SK-N-SH (cell line): ENCODE measurements around the gene BICC1. TPM values are rescaled to one million over a fixed set of nuclear protein-coding genes. Genes with fewer than 3 reads are reported as not detected.

ENCODE experiments used
- CTCF ChIA-PET: fragments of 300-600, 350-600 bp; formaldehyde crosslinking; extraction: SDS; loops from one replicate; lab custom pipeline; 2021; lab: Yijun Ruan, JAX
- POLR2A ChIA-PET: fragments of 350-600 bp; sonication (Branson Sonifier 250); formaldehyde crosslinking; extraction: SDS; loops from one replicate; lab custom pipeline; 2020; ENCODE audit warnings: antibody characterized with exemption, inconsistent platforms; lab: Yijun Ruan, JAX
- DNase-seq: peaks from one replicate; pipeline ENCODE4 v3.0.0; 2012
- H2AFZ ChIP-seq: fragments of 200-600 bp; sonication (generic); 2 replicates; pipeline ENCODE4 v1.8.1; 2016; ENCODE audit warnings: antibody characterized with exemption, mild to moderate bottlenecking, low read depth
- H3F3A ChIP-seq: fragments of 200-600 bp; sonication (generic); replicated peaks from 2 replicates; pipeline ENCODE3; 2016; ENCODE audit warnings: antibody characterized with exemption, mild to moderate bottlenecking; ENCODE audit not compliant: insufficient read depth
- H3K27ac ChIP-seq, 2 experiments: fragments of 200-500 bp in 1 of 2; fragments of 200-600 bp in 1 of 2; sonication (Bioruptor generic) in 1 of 2; sonication (generic), shearing (Covaris generic) in 1 of 2; 2 replicates each; pipeline versions ENCODE4 v1.5.1 to v1.6.1; 2014 to 2016; ENCODE audit warnings: low read depth in 2 of 2, inconsistent platforms in 1 of 2, low read length in 1 of 2, mild to moderate bottlenecking in 1 of 2, mixed read lengths in 1 of 2
- H3K27me3 ChIP-seq: fragments of 200-600 bp; sonication (generic), shearing (Covaris generic); 2 replicates; pipeline ENCODE4 v1.6.1; 2016; ENCODE audit warnings: mixed run types; ENCODE audit not compliant: insufficient read depth
- H3K36me3 ChIP-seq, 2 experiments: fragments of 200-500 bp in 1 of 2; fragments of 200-600 bp in 1 of 2; sonication (Bioruptor generic) in 1 of 2; sonication (generic) in 1 of 2; replicated peaks in 1 of 2; 2 replicates each; pipeline versions ENCODE3 to v1.5.1; 2014 to 2016; ENCODE audit warnings: low read length in 1 of 2, mild to moderate bottlenecking in 1 of 2; ENCODE audit not compliant: insufficient read depth in 2 of 2, control insufficient read depth in 1 of 2
- H3K4me1 ChIP-seq, 2 experiments: fragments of 200-500 bp in 1 of 2; fragments of 200-600 bp in 1 of 2; sonication (Bioruptor generic) in 1 of 2; sonication (generic), shearing (Covaris generic) in 1 of 2; 2 replicates each; pipeline versions ENCODE4 v1.5.1 to v1.6.1; 2014 to 2016; ENCODE audit warnings: low read depth in 1 of 2, low read length in 1 of 2, mixed run types in 1 of 2; ENCODE audit not compliant: insufficient read depth in 2 of 2, control insufficient read depth in 1 of 2
- H3K4me2 ChIP-seq: fragments of 200-600 bp; sonication (generic), shearing (Covaris generic); 2 replicates; pipeline ENCODE4 v1.6.1; 2017; ENCODE audit warnings: mixed run types
- H3K4me3 ChIP-seq, 2 experiments: fragments of 200-500 bp in 1 of 2; fragments of 200-600 bp in 1 of 2; sonication (Bioruptor generic) in 1 of 2; sonication (generic), shearing (Covaris generic) in 1 of 2; 2 replicates each; pipeline versions ENCODE4 v1.5.1 to v1.8.1; 2014 to 2016; ENCODE audit warnings: low read depth in 2 of 2, inconsistent platforms in 1 of 2, low read length in 1 of 2, mild to moderate bottlenecking in 1 of 2, mixed read lengths in 1 of 2, moderate library complexity in 1 of 2
- H3K79me2 ChIP-seq: fragments of 200-600 bp; sonication (generic); 2 replicates; pipeline ENCODE4 v1.8.1; 2017; ENCODE audit warnings: mild to moderate bottlenecking; ENCODE audit not compliant: insufficient read depth
- H3K9ac ChIP-seq: fragments of 200-600 bp; sonication (generic); 2 replicates; pipeline ENCODE4 v1.6.1; 2017; ENCODE audit warnings: mixed run types
- H3K9me2 ChIP-seq: fragments of 200-600 bp; sonication (generic); 2 replicates; pipeline ENCODE4 v1.6.1; 2017; ENCODE audit warnings: mixed run types
- H3K9me3 ChIP-seq: fragments of 200-600 bp; sonication (generic); 2 replicates; pipeline ENCODE4 v1.6.1; 2017; ENCODE audit warnings: mixed run types, mild to moderate bottlenecking, moderate library complexity
- H4K20me1 ChIP-seq: fragments of 200-600 bp; sonication (generic); 2 replicates; pipeline ENCODE4 v1.6.1; 2017; ENCODE audit warnings: mild to moderate bottlenecking, mixed run types; ENCODE audit not compliant: insufficient read depth
- CHD2 ChIP-seq: fragments of 150-350 bp; IDR thresholded peaks from 2 replicates; pipeline ENCODE4 v1.6.1; 2018; ENCODE audit warnings: low read length; ENCODE audit not compliant: partially characterized antibody
- CTCF ChIP-seq: fragments of 200-600 bp; sonication (generic); IDR thresholded peaks from 2 replicates; pipeline ENCODE4 v1.6.1; 2017; ENCODE audit warnings: antibody characterized with exemption, mild to moderate bottlenecking, moderate library complexity
- ELF1 ChIP-seq: IDR thresholded peaks from 2 replicates; pipeline ENCODE4 v1.4.0; 2012
- EP300 ChIP-seq, 2 experiments: IDR thresholded peaks; 2 replicates each; pipeline versions ENCODE4 v1.4.0 to v1.6.1; 2012; ENCODE audit warnings: borderline replicate concordance in 1 of 2, low read depth in 1 of 2, low read length in 1 of 2
- FOXJ3 ChIP-seq: sonication (generic); formaldehyde crosslinking; IDR thresholded peaks from 2 replicates; pipeline ENCODE4 v1.5.1; 2020; ENCODE audit warnings: mild to moderate bottlenecking, missing genetic modification reagents
- JUND ChIP-seq: IDR thresholded peaks from 2 replicates; pipeline ENCODE4 v1.4.0; 2012
- MEF2A ChIP-seq: IDR thresholded peaks from 2 replicates; pipeline ENCODE4 v1.4.0; 2012; ENCODE audit warnings: low read depth, borderline replicate concordance
- MXI1 ChIP-seq: IDR thresholded peaks from 2 replicates; pipeline ENCODE4 v1.6.1; 2012; ENCODE audit warnings: mild to moderate bottlenecking, low read depth, low read length, improper control_type of control experiment
- NFIC ChIP-seq: IDR thresholded peaks from 2 replicates; pipeline ENCODE4 v1.4.0; 2012; ENCODE audit warnings: borderline replicate concordance
- NRF1 ChIP-seq: IDR thresholded peaks from 2 replicates; pipeline ENCODE4 v1.6.1; 2012; ENCODE audit warnings: low read depth, mild to moderate bottlenecking, low read length
- PBX3 ChIP-seq: IDR thresholded peaks from 2 replicates; pipeline ENCODE4; 2012
- POLR2AphosphoS5 ChIP-seq: IDR thresholded peaks from 2 replicates; pipeline ENCODE4 v1.6.1; 2012; ENCODE audit warnings: low read depth, low read length
- RXRA ChIP-seq: IDR thresholded peaks from 2 replicates; pipeline ENCODE4 v1.4.0; 2012; ENCODE audit warnings: low read depth, mild to moderate bottlenecking, borderline replicate concordance
- SIN3A ChIP-seq: IDR thresholded peaks from 2 replicates; pipeline ENCODE4 v1.6.1; 2012; ENCODE audit warnings: low read depth, mild to moderate bottlenecking, low read length, moderate library complexity, borderline replicate concordance
- SMC3 ChIP-seq: IDR thresholded peaks from 2 replicates; pipeline ENCODE4 v1.6.1; 2012; ENCODE audit warnings: low read depth, low read length, improper control_type of control experiment
- TAF1 ChIP-seq: IDR thresholded peaks from 2 replicates; pipeline ENCODE4 v1.6.1; 2012; ENCODE audit warnings: low read depth, mild to moderate bottlenecking, low read length, moderate library complexity, borderline replicate concordance
- TCF12 ChIP-seq: IDR thresholded peaks from 2 replicates; pipeline ENCODE4 v1.4.0; 2012
- TEAD4 ChIP-seq: IDR thresholded peaks from 2 replicates; pipeline ENCODE4 v1.4.0; 2012; ENCODE audit warnings: mild to moderate bottlenecking, borderline replicate concordance; ENCODE audit not compliant: insufficient read depth
- USF1 ChIP-seq: IDR thresholded peaks from 2 replicates; pipeline ENCODE4 v1.4.0; 2012; ENCODE audit warnings: low read depth, borderline replicate concordance
- USF2 ChIP-seq: fragments of 150-350 bp; IDR thresholded peaks from 2 replicates; pipeline ENCODE4 v1.6.1; 2017; ENCODE audit warnings: antibody characterized with exemption, low read length, low read depth, borderline replicate concordance
- WGBS: methylation state at CpG from one replicate; pipeline ENCODE4 v1.1.6; 2017; ENCODE audit warnings: low lambda C conversion rate; 5-methylcytosine and 5-hydroxymethylcytosine counted together
- polyA plus RNA-seq, 3 experiments: library from polyadenylated mRNA; depleted of rRNA; stranded (reverse); fragments of >200 nt; gene quantifications; 2 replicates each; pipeline ENCODE4 v1.2.3, GENCODE V29; 2012

The BICC1 gene
- polyA plus RNA-seq, 1 of the 3 experiments (the other 2 are of a cell fraction), result 1.5 TPM

- POLR2A ChIA-PET, result no interaction called here
- no peak overlapping the region for H2AFZ ChIP-seq
- no peaks in the 10 kb centered on the region for H4K20me1 ChIP-seq
- peaks cover 2 to 4% of the 10 kb centered on the region in 2 experiments for H3K4me1 ChIP-seq
- H3K9me3 ChIP-seq, result no peaks in the 10 kb centered on the region
- peak overlapping the region; percentile 12 to 77; a peak in 3 of 4 replicates for H3K27ac ChIP-seq
- H3K4me2 ChIP-seq, result no peak overlapping the region; the same call in 1 of the 2 replicates
- CTCF ChIA-PET, result interaction anchor here (1.0 kb wide), 1 partner anchor 9 kb away, joined by 5 read pairs; no protein-coding TSS in a partner anchor
- H3K79me2 ChIP-seq, result no peaks in the 10 kb centered on the region
- H3K9me2 ChIP-seq, result no peaks in the 10 kb centered on the region
- H3F3A ChIP-seq, result peaks cover 23% of the 10 kb centered on the region
- H3K4me3 ChIP-seq, result no peak overlapping the region
- H3K27me3 ChIP-seq, result no peaks in the 10 kb centered on the region
- TF ChIP-seq ELF1 (no peak), CHD2 (no peak), NFIC (no peak), EP300 (IDR thresholded peaks at IDR 0.05; ENCODE audit: borderline replicate concordance in 1 of 2, low read depth in 1 of 2, low read length in 1 of 2) (no peak), TAF1 (no peak), USF1 (no peak), POLR2AphosphoS5 (no peak), PBX3 (peak; percentile 19; the same call in 1 of the 2 replicates), MXI1 (0 out of 2 replicates have a peak, but pooled peaks have one; percentile 12), RXRA (no peak), JUND (no peak), SIN3A (no peak), MEF2A (peak; percentile 25; the same call in 1 of the 2 replicates), FOXJ3 (CRISPR knock-in tag) (no peak), TCF12 (peak; percentile 87), NRF1 (no peak), CTCF (no peak), USF2 (no peak), TEAD4 (no peak), SMC3 (no peak)
- DNase-seq, result peak; percentile 19
- H3K36me3 ChIP-seq, result no peaks in the 10 kb centered on the region
- no peak overlapping the region for H3K9ac ChIP-seq
- WGBS, result 19% methylated on average over 1 of the region's 1 CpG
Measured at GRCh38 chr10:58622246-58622645, 109.6 kb downstream of the BICC1 start.
